H1 (cell line): Measurements from ENCODE around the gene IFI27L1. TPM values are rescaled to one million over a fixed set of nuclear protein-coding genes. Genes with fewer than 3 reads are reported as not detected.

Experiments
- CTCF ChIA-PET: fragments of 300-600 bp; sonication (Branson Sonifier 250); formaldehyde crosslinking; loops from one replicate; lab custom pipeline; 2021; ENCODE audit not compliant: partially characterized antibody; lab: Charles Lee
- POLR2A ChIA-PET: fragments of 300-600 bp; sonication (Branson Sonifier 250); formaldehyde crosslinking; loops from one replicate; lab custom pipeline; 2021; ENCODE audit warnings: inconsistent platforms; ENCODE audit not compliant: partially characterized antibody; lab: Charles Lee
- DNase-seq, 2 experiments: peaks; one replicate each; pipeline versions ENCODE4 v3.0.0 to v3.0.0-alpha.2; 2010 to 2022; ENCODE audit warnings: low spot score in 2 of 2, low read depth in 1 of 2, mixed read lengths in 1 of 2
- FAIRE-seq: peaks from 2 replicates; lab custom pipeline; 2011; peaks lifted over from hg19 to GRCh38; lab: Jason Lieb, UNC
- H2AFZ ChIP-seq: 2 replicates; pipeline ENCODE4 v1.8.1; 2012; ENCODE audit warnings: low read length, inconsistent platforms
- H2AK5ac ChIP-seq: 2 replicates; pipeline ENCODE4 v1.6.1; 2013; ENCODE audit warnings: low read depth, low read length
- H2BK120ac ChIP-seq: replicated peaks from 2 replicates; pipeline ENCODE3; 2013; ENCODE audit warnings: low read depth, low read length, inconsistent platforms
- H2BK12ac ChIP-seq: 2 replicates; pipeline ENCODE4 v1.6.1; 2013; ENCODE audit warnings: low read depth, low read length
- H2BK15ac ChIP-seq: 2 replicates; pipeline ENCODE4 v1.6.1; 2013; ENCODE audit warnings: low read length
- H2BK20ac ChIP-seq: 2 replicates; pipeline ENCODE4 v1.6.1; 2013; ENCODE audit warnings: low read length
- H2BK5ac ChIP-seq: 2 replicates; pipeline ENCODE4 v1.6.1; 2013; ENCODE audit warnings: low read depth, low read length
- H3K14ac ChIP-seq: 2 replicates; pipeline ENCODE4 v1.6.1; 2013; ENCODE audit warnings: inconsistent platforms; ENCODE audit not compliant: insufficient read length
- H3K18ac ChIP-seq: 2 replicates; pipeline ENCODE4 v1.6.1; 2013; ENCODE audit warnings: low read length; ENCODE audit errors: extremely low read depth
- H3K23ac ChIP-seq: 2 replicates; pipeline ENCODE4 v1.6.1; 2013; ENCODE audit warnings: inconsistent platforms; ENCODE audit not compliant: insufficient read length
- H3K23me2 ChIP-seq: 2 replicates; pipeline ENCODE4 v1.6.1; 2013; ENCODE audit warnings: low read depth, low read length
- H3K27ac ChIP-seq: 2 replicates; pipeline ENCODE4 v1.6.1; 2011; ENCODE audit warnings: low read depth, low read length, inconsistent platforms
- H3K27me3 ChIP-seq, 4 experiments: replicated peaks in 1 of 4; 1 replicate in 1 of 4; 2 replicates in 3 of 4; pipeline versions ENCODE4 v1.6.1 to v1.8.1; 2011 to 2013; ENCODE audit warnings: low read length in 3 of 4, mild to moderate bottlenecking in 3 of 4, inconsistent platforms in 2 of 4, mixed read lengths in 2 of 4, moderate library complexity in 1 of 4; ENCODE audit not compliant: control insufficient read depth in 3 of 4, insufficient read depth in 3 of 4; ENCODE audit errors: extremely low read depth in 1 of 4
- H3K36me3 ChIP-seq, 4 experiments: 2 replicates each; pipeline versions ENCODE4 v1.6.1 to v1.8.1; 2011 to 2013; ENCODE audit warnings: mild to moderate bottlenecking in 4 of 4, low read length in 3 of 4, moderate library complexity in 2 of 4, control low read depth in 1 of 4, inconsistent platforms in 1 of 4; ENCODE audit not compliant: insufficient read depth in 4 of 4, control insufficient read depth in 2 of 4
- H3K4ac ChIP-seq: replicated peaks from 2 replicates; pipeline ENCODE3; 2013; ENCODE audit warnings: low read length, low read depth, mixed read lengths, inconsistent platforms; ENCODE audit not compliant: insufficient read length
- H3K4me1 ChIP-seq, 4 experiments: replicated peaks in 1 of 4; 1 replicate in 1 of 4; 2 replicates in 3 of 4; pipeline versions ENCODE4 v1.6.1 to v1.8.1; 2011 to 2013; ENCODE audit warnings: low read length in 3 of 4, inconsistent platforms in 2 of 4, mixed read lengths in 1 of 4; ENCODE audit not compliant: insufficient read depth in 4 of 4, control insufficient read depth in 3 of 4
- H3K4me2 ChIP-seq, 2 experiments: 2 replicates each; pipeline versions ENCODE4 v1.6.1 to v1.8.1; 2011 to 2013; ENCODE audit warnings: low read depth in 2 of 2, low read length in 2 of 2, control low read depth in 1 of 2, inconsistent platforms in 1 of 2, mild to moderate bottlenecking in 1 of 2; ENCODE audit not compliant: insufficient read depth in 1 of 2
- H3K4me3 ChIP-seq, 4 experiments: fragments of 200-600, 300-600 bp in 1 of 4; sonication (generic), shearing (Covaris generic), sonication (Bioruptor Twin) in 1 of 4; 2 replicates each; pipeline versions ENCODE4 v1.5.1 to v1.8.1; 2011 to 2016; ENCODE audit warnings: low read length in 4 of 4, low read depth in 3 of 4, control low read depth in 2 of 4, inconsistent platforms in 2 of 4, mild to moderate bottlenecking in 2 of 4, mixed read lengths in 1 of 4, moderate library complexity in 1 of 4; ENCODE audit not compliant: insufficient read depth in 2 of 4; ENCODE audit errors: extremely low read depth in 1 of 4
- H3K56ac ChIP-seq: replicated peaks from 2 replicates; pipeline ENCODE3; 2013; ENCODE audit warnings: low read depth, mild to moderate bottlenecking, mixed read lengths, low read length, inconsistent platforms; ENCODE audit not compliant: insufficient read length
- H3K79me1 ChIP-seq: 2 replicates; pipeline ENCODE4 v1.6.1; 2013; ENCODE audit warnings: low read depth, low read length, control low read depth
- H3K79me2 ChIP-seq, 2 experiments: 2 replicates each; pipeline versions ENCODE4 v1.6.1 to v1.8.1; 2012 to 2013; ENCODE audit warnings: low read length in 2 of 2, mild to moderate bottlenecking in 2 of 2, inconsistent platforms in 1 of 2; ENCODE audit not compliant: insufficient read depth in 2 of 2, control insufficient read depth in 1 of 2
- H3K9ac ChIP-seq, 4 experiments: replicated peaks in 1 of 4; 1 replicate in 1 of 4; 2 replicates in 3 of 4; pipeline versions ENCODE4 v1.6.1 to v1.8.1; 2011 to 2013; ENCODE audit warnings: low read depth in 3 of 4, low read length in 3 of 4, control low read depth in 2 of 4, mild to moderate bottlenecking in 2 of 4, moderate library complexity in 2 of 4, inconsistent platforms in 1 of 4; ENCODE audit errors: extremely low read depth in 1 of 4
- H3K9me3 ChIP-seq, 2 experiments: 2 replicates each; pipeline versions ENCODE4 v1.6.1 to v1.8.1; 2012 to 2013; ENCODE audit warnings: mild to moderate bottlenecking in 2 of 2, moderate library complexity in 2 of 2, control low read depth in 1 of 2, inconsistent platforms in 1 of 2, low read depth in 1 of 2, low read length in 1 of 2, mixed read lengths in 1 of 2; ENCODE audit not compliant: insufficient read depth in 2 of 2
- H4K20me1 ChIP-seq, 2 experiments: replicated peaks in 1 of 2; 2 replicates each; pipeline versions ENCODE3 to v1.8.1; 2011 to 2013; ENCODE audit warnings: inconsistent platforms in 2 of 2, low read length in 2 of 2, mild to moderate bottlenecking in 1 of 2; ENCODE audit not compliant: insufficient read depth in 2 of 2, control insufficient read depth in 1 of 2
- H4K5ac ChIP-seq: 2 replicates; pipeline ENCODE4 v1.6.1; 2013; ENCODE audit warnings: low read length, low read depth, mixed read lengths, inconsistent platforms; ENCODE audit not compliant: insufficient read length
- H4K8ac ChIP-seq: 2 replicates; pipeline ENCODE4 v1.8.0; 2013; ENCODE audit warnings: mild to moderate bottlenecking, moderate library complexity, low read length, inconsistent platforms; ENCODE audit not compliant: insufficient read depth; ENCODE audit errors: extremely low read depth
- H4K91ac ChIP-seq: replicated peaks from 2 replicates; pipeline ENCODE3; 2013; ENCODE audit warnings: low read length, mixed read lengths, inconsistent platforms; ENCODE audit not compliant: insufficient read length
- BCL11A ChIP-seq, 2 experiments: IDR thresholded peaks; one replicate each; pipeline ENCODE4 v1.6.1; 2011; ENCODE audit warnings: low read depth in 2 of 2, low read length in 2 of 2, mild to moderate bottlenecking in 2 of 2
- CBX8 ChIP-seq: fragments of 300-800, 300-1000 bp; sonication (generic); IDR thresholded peaks from 2 replicates; pipeline ENCODE4 v1.7.1; 2016; ENCODE audit warnings: low read depth, low read length, borderline replicate concordance
- RFX5 ChIP-seq: IDR thresholded peaks from 2 replicates; pipeline ENCODE4 v1.6.1; 2011; ENCODE audit warnings: low read depth, low read length, improper control_type of control experiment, borderline replicate concordance
- SP4 ChIP-seq: IDR thresholded peaks from 2 replicates; pipeline ENCODE4 v1.6.1; 2012; ENCODE audit warnings: low read length, inconsistent platforms
- SUZ12 ChIP-seq: fragments of 200-600 bp; sonication (generic); IDR thresholded peaks from 2 replicates; pipeline ENCODE4 v1.6.1; 2012; ENCODE audit warnings: mild to moderate bottlenecking, inconsistent platforms, low read length, moderate library complexity, mixed read lengths
- TBP ChIP-seq: IDR thresholded peaks from 2 replicates; pipeline ENCODE4 v1.6.1; 2011; ENCODE audit warnings: low read depth, low read length, improper control_type of control experiment
- YY1 ChIP-seq: IDR thresholded peaks from 2 replicates; pipeline ENCODE4 v1.6.1; 2011; ENCODE audit warnings: low read depth, mild to moderate bottlenecking, low read length
- WGBS, 2 experiments: shearing (Covaris generic) in 1 of 2; methylation state at CpG; one replicate each; pipeline versions ENCODE4 v1.1.6 to v1.1.7; 2013 to 2015; ENCODE audit warnings: low lambda C conversion rate in 2 of 2, mixed read lengths in 2 of 2, inconsistent platforms in 1 of 2, low coverage in 1 of 2, missing lambda C conversion rate in 1 of 2; ENCODE audit not compliant: insufficient replicate concordance in 2 of 2, insufficient coverage in 1 of 2, insufficient read length in 1 of 2; ENCODE audit errors: extremely low coverage in 1 of 2, missing lambda C conversion rate in 1 of 2; 5-methylcytosine and 5-hydroxymethylcytosine counted together
- polyA plus RNA-seq, 7 experiments: library from polyadenylated mRNA; depleted of rRNA in 3 of 7; stranded (reverse) in 5 of 7; unstranded in 2 of 7; fragments of >200 nt in 5 of 7; fragments of 200-250 nt in 2 of 7; gene quantifications; 1 replicate in 5 of 7; 2 replicates in 1 of 7; 4 replicates in 1 of 7; pipeline versions ENCODE4 v1.2.1 to v1.2.3, GENCODE V29; 2011 to 2013; ENCODE audit warnings: missing spikeins in 2 of 7, mixed read lengths in 2 of 7
- total RNA-seq: library from RNA; stranded (reverse); fragmentation: NEBNext Ultra II Directional; extraction: Animal tissue kit (Norgen Biotek cat#: 25700); gene quantifications from 2 replicates; pipeline ENCODE4 v1.2.1, GENCODE V29; 2021

The IFI27L1 gene
- total and polyA plus RNA-seq, 2 of the 8 experiments (the other 6 are each of a cell fraction or from before 2014, with no cell fraction given), result 21.2 to 30.5 TPM

GRCh38 chr14:94099006-94099405, 17.9 kb downstream of the IFI27L1 start:
- Histone ChIP-seq H3K18ac (no peak overlapping the region), H3K56ac (no peak overlapping the region), H3K4ac (no peak overlapping the region), H3K36me3 (no peaks in the 10 kb centered on the region; a peak in 1 of 8 replicates), H4K91ac (no peak overlapping the region), H4K5ac (no peak overlapping the region), H2AK5ac (no peak overlapping the region), H2BK5ac (no peak overlapping the region), H2BK20ac (no peak overlapping the region), H3K79me1 (no peaks in the 10 kb centered on the region), H3K4me1 (no peaks in the 10 kb centered on the region), H3K9me3 (no peaks in the 10 kb centered on the region), H3K4me2 (no peak overlapping the region), H3K79me2 (no peaks in the 10 kb centered on the region), H4K8ac (no peak overlapping the region), H3K23ac (no peak overlapping the region), H3K14ac (no peak overlapping the region), H2BK12ac (no peak overlapping the region), H2AFZ (no peak overlapping the region), H2BK15ac (no peak overlapping the region), H4K20me1 (no peaks in the 10 kb centered on the region), H2BK120ac (no peak overlapping the region), H3K27ac (no peak overlapping the region), H3K4me3 (no peak overlapping the region), H3K9ac (no peak overlapping the region), H3K27me3 (no peaks in the 10 kb centered on the region), H3K23me2 (no peaks in the 10 kb centered on the region)
- CTCF ChIA-PET, result interaction anchor here (0.6 to 1.5 kb wide), 2 partner anchors 40 to 62 kb away, joined by 3 to 5 read pairs; no protein-coding TSS in a partner anchor
- no peak for FAIRE-seq
- TF ChIP-seq SP4 (no peak), YY1 (no peak), CBX8 (no peak), BCL11A (IDR thresholded peaks at IDR 0.05; ENCODE audit: low read depth in 2 of 2, low read length in 2 of 2) (no peak), SUZ12 (no peak), RFX5 (no peak), TBP (no peak)
- POLR2A ChIA-PET, result no interaction called here
- WGBS, 2 experiments, result 84% methylated on average over 6 of the region's 6 CpGs; no CpG with 5 or more reads in 1 of the 2 experiments
- no peak for DNase-seq
